Fibroblast of skin of scalp (primary cell): ENCODE measurements around the gene PLPP7.

Source experiments
- DNase-seq: peaks from one replicate; pipeline ENCODE4 v3.0.0-alpha.2; 2013

Gene PLPP7

GRCh38 chr9:131281119-131281965 lies 8.2 kb upstream of the PLPP7 start:
- no peak for DNase-seq

GRCh38 chr9:131282175-131282574 lies 7.3 kb upstream of the PLPP7 start:
- DNase-seq, result no peak

- DNase-seq, result no peak
Measured at GRCh38 chr9:131282688-131283422, 6.7 kb upstream of the PLPP7 start.

GRCh38 chr9:131284856-131285255 lies 4.7 kb upstream of the PLPP7 start:
- DNase-seq, result no peak

GRCh38 chr9:131287359-131287758 lies 2.2 kb upstream of the PLPP7 start:
- DNase-seq, result no peak

GRCh38 chr9:131288217-131288616 lies 1.3 kb upstream of the PLPP7 start:
- no peak for DNase-seq

- no peak for DNase-seq
Measured at GRCh38 chr9:131290036-131290766, 678 bp downstream of the PLPP7 start.

- no peak for DNase-seq
Measured at GRCh38 chr9:131290767-131291370, 1.3 kb downstream of the PLPP7 start.

- DNase-seq, result no peak
Measured at GRCh38 chr9:131291795-131292315, 2.3 kb downstream of the PLPP7 start.

- DNase-seq, result no peak
Measured at GRCh38 chr9:131292937-131293336, 3.4 kb downstream of the PLPP7 start.

GRCh38 chr9:131296460-131296859 lies 6.9 kb downstream of the PLPP7 start:
- no peak for DNase-seq

- DNase-seq, result no peak
Measured at GRCh38 chr9:131296906-131297500, 7.5 kb downstream of the PLPP7 start.

GRCh38 chr9:131297903-131298302 lies 8.4 kb downstream of the PLPP7 start:
- DNase-seq, result no peak

GRCh38 chr9:131298341-131298740 lies 8.8 kb downstream of the PLPP7 start:
- no peak for DNase-seq

- no peak for DNase-seq
Measured at GRCh38 chr9:131298816-131299215, 9.3 kb downstream of the PLPP7 start.

GRCh38 chr9:131299346-131299960 lies 9.9 kb downstream of the PLPP7 start:
- DNase-seq, result no peak

- no peak for DNase-seq
Measured at GRCh38 chr9:131299961-131300347, 10.4 kb downstream of the PLPP7 start.

GRCh38 chr9:131300444-131300843 lies 10.9 kb downstream of the PLPP7 start:
- no peak for DNase-seq

GRCh38 chr9:131302244-131303075 lies 12.9 kb downstream of the PLPP7 start:
- no peak for DNase-seq
